Esophagus muscularis mucosa (tissue), 4 donors: Measurements from ENCODE around the gene ZNF683. TPM values are rescaled to one million over a fixed set of nuclear protein-coding genes. Genes with fewer than 3 reads are reported as not detected.

ENCODE experiments used
- DNase-seq: peaks from one replicate; pipeline ENCODE4 v3.0.0-alpha.2; 2017; ENCODE audit errors: extremely low spot score
- H3K27ac ChIP-seq, 4 donors: fragments of 200-600 bp; sonication (generic); replicated peaks in 1 of 4; 1 replicate in 3 of 4; 2 replicates in 1 of 4; pipeline ENCODE4 v1.5.1; 2016 to 2019; ENCODE audit warnings: mild to moderate bottlenecking in 1 of 4
- H3K27me3 ChIP-seq, 4 donors: fragments of 200-600 bp; sonication (generic); one replicate each; pipeline versions ENCODE4 v1.5.1 to v1.6.0; 2016 to 2019
- H3K36me3 ChIP-seq, 4 donors: fragments of 200-600 bp; sonication (generic); one replicate each; pipeline ENCODE4 v1.5.1; 2016 to 2019
- H3K4me1 ChIP-seq, 4 donors: fragments of 200-600 bp; sonication (generic); one replicate each; pipeline ENCODE4 v1.5.1; 2016 to 2019
- H3K4me3 ChIP-seq, 4 donors: fragments of 200-600 bp; sonication (generic); 1 replicate in 2 of 4; 2 replicates in 2 of 4; pipeline ENCODE4 v1.5.1; 2016 to 2019; ENCODE audit warnings: mild to moderate bottlenecking in 4 of 4, moderate library complexity in 1 of 4
- H3K9me3 ChIP-seq, 4 donors: fragments of 200-600 bp; sonication (generic); 1 replicate in 3 of 4; 2 replicates in 1 of 4; pipeline ENCODE4 v1.5.1; 2016 to 2019
- CTCF ChIP-seq, 3 experiments: fragments of 200-600 bp in 2 of 3; fragments of 450-650 bp in 1 of 3; sonication (generic) in 2 of 3; IDR thresholded peaks; one replicate each; pipeline ENCODE4 v1.5.1; 2017 to 2019; ENCODE audit warnings: antibody characterized with exemption in 3 of 3, mild to moderate bottlenecking in 2 of 3, moderate library complexity in 1 of 3
- EP300 ChIP-seq: sonication (generic); formaldehyde crosslinking; IDR thresholded peaks from one replicate; pipeline ENCODE4 v1.6.1; 2017; ENCODE audit warnings: antibody characterized with exemption
- POLR2A ChIP-seq: fragments of 450-650 bp; IDR thresholded peaks from one replicate; pipeline ENCODE4 v1.6.1; 2017; ENCODE audit warnings: antibody characterized with exemption, moderate library complexity, mild to moderate bottlenecking, low read depth
- POLR2AphosphoS5 ChIP-seq, 2 donors: sonication (generic); formaldehyde crosslinking; IDR thresholded peaks; one replicate each; pipeline ENCODE4 v1.6.1; 2017; ENCODE audit warnings: antibody characterized with exemption in 2 of 2
- WGBS: methylation state at CpG from one replicate; pipeline ENCODE4 v1.1.5; 2018; 5-methylcytosine and 5-hydroxymethylcytosine counted together
- intact Hi-C: fragments of 100-400 bp; cut with DNase I; formaldehyde crosslinking; loops from one replicate; pipeline ENCODE4 v1.15.1; 2023
- total RNA-seq, 4 donors: library from RNA; depleted of rRNA; stranded (reverse); fragments of >200 nt; gene quantifications; one replicate each; pipeline versions ENCODE4 v1.1.0 to v1.2.1, GENCODE V29; 2016

The ZNF683 gene
- total RNA-seq, 4 donors from 2014 or later = not detected

GRCh38 chr1:26314501-26314900 lies 58.0 kb downstream of the ZNF683 start:
- Histone ChIP-seq H3K27me3 (peaks cover 0 to 7% (median 0%) of the 10 kb centered on the region in 4 donors), H3K4me1 (peaks cover 0 to 12% (median 7%) of the 10 kb centered on the region in 4 donors), H3K4me3 (no peak overlapping the region), H3K9me3 (no peaks in the 10 kb centered on the region), H3K36me3 (no peaks in the 10 kb centered on the region), H3K27ac (no peak overlapping the region)
- DNase-seq = no peak
- TF ChIP-seq CTCF (IDR thresholded peaks at IDR 0.05) (no peak), EP300 (no peak), POLR2A (no peak), POLR2AphosphoS5 (IDR thresholded peaks at IDR 0.05) (no peak)
- 80% methylated on average over 5 of the region's 5 CpGs for WGBS
- intact Hi-C loops = no loop called here

Other genes with a start within 250 kb of the ZNF683 start
- 10 to 100 TPM in 2 of 4 donors, 1 to 10 TPM in 2; 2.9 to 17.9 (median 11.6) TPM for gene FAM110D, start 213.7 kb downstream of the ZNF683 start, total RNA-seq
- gene C1orf232, start 203.8 kb downstream of the ZNF683 start, total RNA-seq = not detected
- gene ZNF593, start 202.8 kb downstream of the ZNF683 start, total RNA-seq = 10 to 100 TPM; 10.4 to 41.6 (median 22.5) TPM
- not detected for gene ZNF593OS, start 200.9 kb downstream of the ZNF683 start, total RNA-seq
- gene CNKSR1, start 195.3 kb downstream of the ZNF683 start, total RNA-seq = 1 to 10 TPM; 1.4 to 2.6 (median 1.9) TPM
- gene CATSPER4, start 182.1 kb downstream of the ZNF683 start, total RNA-seq = not detected
- gene CEP85, start 138.6 kb downstream of the ZNF683 start, total RNA-seq = 1 to 10 TPM; 3.0 to 6.3 (median 4.8) TPM
- gene SH3BGRL3, start 92.7 kb downstream of the ZNF683 start, total RNA-seq = 10 to 100 TPM; 52.7 to 81.7 (median 59.8) TPM
- gene UBXN11, start 66.1 kb downstream of the ZNF683 start, total RNA-seq = 10 to 100 TPM in 2 of 4 donors, 1 to 10 TPM in 2; 7.1 to 13.3 (median 10.1) TPM
- gene CD52, start 54.8 kb downstream of the ZNF683 start, total RNA-seq = 10 to 100 TPM in 1 of 4 donors, 1 to 10 TPM in 2, not detected in 1; 3.8 to 14.0 (median 7.1) TPM
- under 1 TPM in 2 of 4 donors, not detected in 2; 0.42 to 0.86 TPM for gene CRYBG2, start 18.6 kb downstream of the ZNF683 start, total RNA-seq
- gene LIN28A, start 38.1 kb upstream of the ZNF683 start, total RNA-seq = not detected
- 10 to 100 TPM; 28.7 to 38.9 (median 30.4) TPM for gene DHDDS, start 59.6 kb upstream of the ZNF683 start, total RNA-seq
- gene HMGN2, start 99.7 kb upstream of the ZNF683 start, total RNA-seq = 100 to 1,000 TPM; 124 to 263 (median 189) TPM
- 10 to 100 TPM in 1 of 4 donors, 1 to 10 TPM in 3; 7.0 to 16.7 (median 8.7) TPM for gene RPS6KA1, start 157.0 kb upstream of the ZNF683 start, total RNA-seq